ACC112 (cell line): ENCODE results near the gene C12orf56.
A peak's percentile ranks its signal among the peaks of the same experiment; 100 is the strongest.
"Not testable (repeated sequence)": the region's sequence is repeated elsewhere in the genome, so short reads cannot be mapped to it uniquely, and the experiment has no call there.

Experiments
- H2AFZ ChIP-seq: fragments of 200-600 bp; sonication (generic); one replicate; pipeline ENCODE4 v1.6.0; 2017; ENCODE audit warnings: antibody characterized with exemption, low read length; ENCODE audit not compliant: unreplicated experiment
- H3K27ac ChIP-seq: fragments of 200-600 bp; sonication (generic); 2 replicates; pipeline ENCODE4 v1.5.1; 2014; ENCODE audit warnings: low read depth, mild to moderate bottlenecking, antibody characterized with exemption, low read length, moderate library complexity
- H3K27me3 ChIP-seq: fragments of 200-600 bp; sonication (generic); 2 replicates; pipeline ENCODE4 v1.6.1; 2014; ENCODE audit warnings: mild to moderate bottlenecking, antibody characterized with exemption, low read length, moderate library complexity, mixed read lengths; ENCODE audit not compliant: insufficient read depth
- H3K36me3 ChIP-seq: fragments of 200-600 bp; sonication (generic); 2 replicates; pipeline ENCODE4 v1.6.1; 2016; ENCODE audit warnings: mild to moderate bottlenecking, antibody characterized with exemption, low read length, moderate library complexity, mixed read lengths; ENCODE audit not compliant: insufficient read depth
- H3K4me1 ChIP-seq: fragments of 200-600 bp; sonication (generic); one replicate; pipeline ENCODE4 v1.6.1; 2016; ENCODE audit warnings: low read length, mixed read lengths; ENCODE audit not compliant: insufficient read depth, unreplicated experiment, control insufficient read depth
- H3K4me3 ChIP-seq: fragments of 200-600 bp; sonication (generic); 2 replicates; pipeline ENCODE4 v1.5.1; 2014; ENCODE audit warnings: mild to moderate bottlenecking, low read depth, low read length
- H3K79me2 ChIP-seq: fragments of 200-600 bp; sonication (generic); one replicate; pipeline ENCODE4 v1.6.0; 2016; ENCODE audit warnings: low read length; ENCODE audit not compliant: control insufficient read depth, unreplicated experiment, insufficient read depth

C12orf56 gene

DNA sequence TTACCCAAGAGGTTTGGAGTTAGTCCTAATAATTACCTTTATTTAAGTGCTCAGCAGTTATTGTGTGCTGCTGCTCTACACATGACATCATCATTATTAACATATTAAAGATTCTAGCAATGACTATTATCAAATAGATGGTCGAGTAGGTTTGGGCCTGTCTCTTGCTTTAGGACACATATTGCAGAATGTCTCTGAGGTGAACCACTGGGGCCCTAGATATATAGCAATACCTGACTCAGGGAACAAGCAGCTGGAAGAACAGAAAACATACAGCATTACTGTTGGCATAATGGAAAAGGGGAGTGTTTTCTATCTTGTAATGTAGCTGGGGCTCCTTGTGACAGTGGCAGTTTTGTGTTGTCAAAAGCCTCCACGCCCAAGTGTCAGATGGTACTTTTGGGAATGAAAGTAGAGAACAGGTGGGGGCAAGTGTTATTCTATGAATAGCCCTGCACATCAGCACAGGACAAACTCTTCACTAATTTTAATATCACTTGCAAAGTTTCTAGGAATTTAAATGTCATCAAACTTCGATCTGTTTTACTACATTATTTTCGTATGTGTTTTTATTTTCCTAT is 54.6 kb downstream of the C12orf56 start:
- Histone ChIP-seq H3K4me3 (no peak overlapping the region), H3K27me3 (no peaks in the 10 kb centered on the region), H3K4me1 (no peaks in the 10 kb centered on the region), H3K36me3 (no peaks in the 10 kb centered on the region), H2AFZ (no peak overlapping the region), H3K27ac (no peak overlapping the region), H3K79me2 (no peaks in the 10 kb centered on the region)

DNA sequence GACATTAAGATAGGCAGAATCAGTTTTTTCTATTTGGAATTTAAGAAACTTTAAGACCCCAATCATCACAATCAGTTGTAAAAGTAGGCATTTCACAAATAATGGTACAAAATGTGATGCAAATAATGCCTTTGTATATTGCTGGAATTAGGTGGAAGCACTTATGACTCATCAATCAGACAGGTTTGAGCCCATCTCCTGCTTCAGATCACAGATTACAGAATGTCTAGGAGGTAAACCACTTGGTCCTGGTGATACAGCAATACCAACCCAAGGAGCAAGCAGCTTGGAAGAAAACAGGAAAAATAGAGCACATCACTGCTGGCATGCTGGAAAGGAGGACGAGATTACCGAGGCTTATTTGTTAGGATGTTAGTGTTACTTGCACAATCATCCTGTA is 57.6 kb downstream of the C12orf56 start:
- Histone ChIP-seq H3K4me1 (no peaks in the 10 kb centered on the region), H3K27me3 (no peaks in the 10 kb centered on the region), H3K79me2 (no peaks in the 10 kb centered on the region), H3K27ac (no peak overlapping the region), H3K36me3 (no peaks in the 10 kb centered on the region), H3K4me3 (no peak overlapping the region), H2AFZ (no peak overlapping the region)

DNA sequence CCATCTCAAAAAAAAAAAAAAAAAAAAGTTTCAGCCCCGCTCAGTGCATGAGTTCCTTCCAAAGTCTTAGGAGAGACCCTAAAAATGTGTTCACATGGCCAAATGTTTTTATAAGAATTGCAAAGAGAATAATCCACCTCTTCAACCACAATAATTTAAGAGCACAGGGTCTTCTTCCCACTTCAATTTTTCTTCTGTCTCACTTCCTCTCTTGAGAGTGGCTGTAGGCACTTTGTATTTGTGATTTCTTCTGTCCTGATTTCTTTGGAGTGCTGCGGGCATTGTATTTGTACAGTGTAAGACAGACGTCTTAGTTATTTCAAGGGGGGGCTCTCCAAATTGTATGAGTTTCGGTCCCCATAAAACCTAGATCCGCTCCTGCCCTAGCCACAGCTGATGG is 58.3 kb downstream of the C12orf56 start:
- no peak overlapping the region for H3K27ac ChIP-seq
- no peaks in the 10 kb centered on the region for H3K4me1 ChIP-seq
- H2AFZ ChIP-seq = no peak overlapping the region
- H3K4me3 ChIP-seq = no peak overlapping the region
- no peaks in the 10 kb centered on the region for H3K36me3 ChIP-seq
- H3K27me3 ChIP-seq = no peaks in the 10 kb centered on the region
- no peaks in the 10 kb centered on the region for H3K79me2 ChIP-seq

DNA sequence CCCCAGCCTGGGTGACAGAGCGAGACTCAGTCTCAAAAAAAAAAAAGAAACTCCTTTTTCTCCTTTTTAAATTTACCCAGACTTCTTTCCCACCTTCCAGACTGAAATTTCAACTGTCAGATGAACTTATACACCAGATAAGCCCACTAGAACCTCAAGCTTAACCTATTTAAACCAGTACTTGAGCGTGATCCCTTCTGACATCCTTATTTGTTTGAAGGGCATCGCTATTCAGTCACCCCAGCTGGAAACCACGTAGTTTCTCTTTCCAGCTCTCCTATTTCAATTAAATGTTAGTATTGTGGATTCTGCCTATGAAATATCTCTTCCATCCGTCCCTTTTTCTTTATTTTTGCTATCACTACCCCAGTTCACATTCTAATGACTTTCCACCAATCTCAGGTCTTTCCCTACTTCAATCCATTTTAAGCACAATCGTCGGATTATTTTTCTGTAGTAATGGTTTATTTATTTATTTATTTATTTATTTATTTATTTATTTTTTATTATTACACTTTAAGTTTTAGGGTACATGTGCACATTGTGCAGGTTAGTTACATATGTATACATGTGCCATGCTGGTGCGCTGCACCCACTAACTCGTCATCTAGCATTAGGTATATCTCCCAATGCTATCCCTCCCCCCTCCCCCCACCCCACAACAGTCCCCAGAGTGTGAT is 61.4 kb downstream of the C12orf56 start:
- H3K4me1 ChIP-seq, H3K27ac ChIP-seq, H3K27me3 ChIP-seq, H3K79me2 ChIP-seq, H3K4me3 ChIP-seq, H2AFZ ChIP-seq, H3K36me3 ChIP-seq: not testable (repeated sequence)

DNA sequence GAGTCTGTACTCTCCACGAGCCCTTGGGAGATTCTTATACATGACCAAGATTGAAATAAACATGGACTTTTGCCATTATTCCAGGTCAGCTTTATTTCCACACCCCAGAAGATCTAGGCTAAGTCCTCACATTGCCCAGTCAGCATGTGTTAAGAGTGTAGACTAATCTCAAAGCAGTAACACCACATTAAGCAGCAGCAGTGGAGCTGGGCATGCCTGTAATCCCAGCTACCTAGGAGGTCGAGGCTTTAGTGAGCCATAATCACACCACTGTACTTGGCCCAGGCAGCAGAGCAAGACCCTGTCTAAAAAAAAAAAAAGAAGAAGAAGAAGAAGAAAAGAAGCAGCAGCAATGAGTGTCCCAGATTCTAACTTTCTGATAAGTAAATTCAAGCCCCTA is 65.5 kb downstream of the C12orf56 start:
- Histone ChIP-seq H3K79me2 (no peaks in the 10 kb centered on the region), H3K4me3 (no peak overlapping the region), H3K27ac (no peak overlapping the region), H3K4me1 (no peaks in the 10 kb centered on the region), H3K36me3 (no peaks in the 10 kb centered on the region), H2AFZ (no peak overlapping the region), H3K27me3 (no peaks in the 10 kb centered on the region)

DNA sequence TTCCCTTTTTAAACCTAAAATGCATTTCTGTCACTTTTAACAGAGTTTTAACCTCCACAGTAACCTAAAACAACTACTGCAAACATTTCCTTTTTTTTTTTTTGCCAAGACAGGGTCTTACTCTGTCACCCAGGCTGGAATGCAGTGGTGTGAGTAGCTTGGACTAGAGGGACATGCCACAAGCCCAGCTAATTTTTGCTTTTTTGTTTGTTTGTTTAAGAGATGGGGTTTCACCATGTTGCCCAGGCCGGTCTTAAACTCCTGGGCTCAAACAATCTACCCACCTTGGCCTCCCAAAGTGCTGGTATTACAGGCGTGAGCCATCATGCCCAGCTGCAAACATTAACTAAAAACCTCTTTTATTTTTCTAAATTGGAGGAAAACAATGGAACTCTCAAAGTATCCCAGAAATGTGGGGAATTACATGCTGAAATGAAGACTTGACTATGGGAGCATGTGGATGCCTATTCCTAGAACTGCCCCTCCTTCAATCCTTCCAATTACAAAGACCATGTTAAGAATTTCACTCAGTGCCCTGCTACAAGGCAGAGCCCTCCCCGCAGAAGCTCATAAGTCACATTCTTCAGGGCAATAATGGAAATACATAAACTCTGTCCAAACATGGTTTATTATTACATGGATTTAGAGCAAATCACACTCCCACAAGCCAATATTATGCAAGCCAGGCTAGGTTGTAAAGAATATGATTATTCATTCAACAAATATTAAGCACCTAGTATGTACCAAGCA is 66.9 kb downstream of the C12orf56 start:
- H2AFZ ChIP-seq = no peak overlapping the region
- no peaks in the 10 kb centered on the region for H3K36me3 ChIP-seq
- no peak overlapping the region for H3K27ac ChIP-seq
- peaks cover 5% of the 10 kb centered on the region for H3K4me1 ChIP-seq
- H3K4me3 ChIP-seq = no peak overlapping the region
- no peaks in the 10 kb centered on the region for H3K79me2 ChIP-seq
- H3K27me3 ChIP-seq = no peaks in the 10 kb centered on the region

DNA sequence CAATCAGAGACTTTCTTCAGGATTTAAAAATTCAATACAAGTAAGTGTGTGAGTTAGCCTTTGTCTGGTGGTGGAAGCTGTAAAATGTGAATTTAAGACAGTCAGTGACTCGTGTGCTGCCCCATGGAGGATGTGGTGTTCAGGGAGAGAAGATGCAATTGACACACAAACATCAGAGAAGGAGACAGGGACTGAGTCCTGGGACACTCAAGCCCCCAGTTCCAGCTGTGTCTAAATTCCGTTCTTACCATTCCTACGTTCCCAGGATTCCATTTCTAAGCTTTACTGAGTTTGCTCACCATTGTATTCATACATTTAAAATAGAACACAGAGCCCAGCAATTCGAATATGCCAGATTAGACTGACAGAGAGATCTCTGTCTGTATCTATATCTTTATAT is 67.6 kb downstream of the C12orf56 start:
- no peak overlapping the region for H2AFZ ChIP-seq
- no peaks in the 10 kb centered on the region for H3K36me3 ChIP-seq
- peaks cover 8% of the 10 kb centered on the region for H3K4me1 ChIP-seq
- no peaks in the 10 kb centered on the region for H3K79me2 ChIP-seq
- H3K4me3 ChIP-seq = no peak overlapping the region
- H3K27ac ChIP-seq = no peak overlapping the region
- no peaks in the 10 kb centered on the region for H3K27me3 ChIP-seq

DNA sequence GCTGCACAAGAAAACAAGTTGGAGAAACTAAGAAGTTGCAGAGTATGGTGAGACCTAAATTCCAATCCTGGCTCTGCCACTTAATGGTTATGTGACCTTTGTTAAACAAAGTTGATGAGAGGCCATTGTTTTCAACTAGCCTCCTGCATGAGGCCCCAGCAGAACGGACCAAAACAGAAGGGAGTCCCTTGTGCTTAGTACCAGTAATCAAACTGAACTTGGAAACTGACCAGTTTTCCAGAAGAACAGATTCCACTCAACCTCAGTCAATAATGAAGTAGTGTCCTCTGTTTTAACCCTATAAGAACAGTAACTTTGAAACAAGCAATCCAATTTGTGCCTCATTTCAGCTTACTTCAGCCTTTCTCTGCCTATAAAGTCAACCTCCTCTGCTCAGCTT is 69.9 kb downstream of the C12orf56 start:
- H2AFZ ChIP-seq = no peak overlapping the region
- H3K4me3 ChIP-seq = no peak overlapping the region
- no peaks in the 10 kb centered on the region for H3K36me3 ChIP-seq
- H3K27me3 ChIP-seq = no peaks in the 10 kb centered on the region
- H3K4me1 ChIP-seq = peaks cover 8% of the 10 kb centered on the region
- H3K27ac ChIP-seq = no peak overlapping the region
- no peaks in the 10 kb centered on the region for H3K79me2 ChIP-seq

DNA sequence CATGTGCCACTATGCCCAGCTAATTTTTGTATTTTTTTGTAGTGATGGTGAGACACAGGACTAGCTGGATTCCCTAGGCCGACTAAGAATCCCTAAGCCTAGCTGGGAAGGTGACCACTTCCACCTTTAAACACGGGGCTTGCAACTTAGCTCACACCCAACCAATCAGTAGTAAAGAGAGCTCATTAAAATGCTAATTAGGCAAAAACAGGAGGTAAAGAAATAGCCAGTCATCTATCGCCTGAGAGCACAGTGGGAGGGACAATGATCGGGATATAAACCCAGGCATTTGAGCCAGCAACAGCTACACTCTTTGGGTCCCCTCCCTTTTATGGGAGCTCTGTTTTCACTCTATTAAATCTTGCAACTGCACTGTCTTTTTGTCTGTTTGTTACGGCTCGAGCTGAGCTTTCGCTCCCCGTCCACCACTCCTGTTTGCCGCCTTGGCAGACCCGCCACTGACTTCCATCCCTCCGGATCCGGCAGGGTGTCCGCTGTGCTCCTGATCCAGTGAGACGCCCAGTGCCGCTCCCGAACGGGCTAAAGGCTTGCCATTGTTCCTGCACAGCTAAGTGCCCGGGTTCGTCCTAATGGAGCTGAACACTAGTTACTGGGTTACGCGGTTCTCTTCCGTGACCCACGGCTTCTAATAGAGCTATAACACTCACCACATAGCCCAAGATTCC is 70.9 kb downstream of the C12orf56 start:
- not testable (repeated sequence) for H3K4me3 ChIP-seq, H2AFZ ChIP-seq, H3K36me3 ChIP-seq, H3K27me3 ChIP-seq, H3K4me1 ChIP-seq, H3K79me2 ChIP-seq, H3K27ac ChIP-seq

DNA sequence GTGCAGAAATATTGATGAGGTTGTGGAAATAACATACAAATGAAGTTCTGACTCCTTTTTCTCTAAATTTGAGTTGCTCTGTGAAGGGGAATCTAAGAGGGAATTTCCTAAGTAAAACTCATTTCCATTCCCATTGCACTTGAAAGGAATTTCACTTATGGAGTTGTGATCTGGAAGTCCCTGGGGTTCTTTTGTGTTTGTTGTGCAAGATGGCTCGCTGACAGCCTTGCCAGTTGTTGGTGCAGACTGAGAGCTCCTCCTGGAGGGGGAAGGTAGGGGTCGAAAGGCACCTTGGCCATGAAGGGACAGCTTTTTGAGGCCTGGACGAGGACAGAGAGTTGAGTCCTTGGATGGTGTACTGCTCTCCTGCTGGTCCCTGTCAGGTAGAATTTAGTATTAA is 72.0 kb downstream of the C12orf56 start:
- Histone ChIP-seq H3K79me2 (no peaks in the 10 kb centered on the region), H3K4me1 (peaks cover 8% of the 10 kb centered on the region), H3K4me3 (no peak overlapping the region), H2AFZ (no peak overlapping the region), H3K27ac (peak overlapping the region; percentile 8), H3K27me3 (no peaks in the 10 kb centered on the region), H3K36me3 (no peaks in the 10 kb centered on the region)
